CD14-positive monocyte (primary cell): ENCODE measurements around the gene DSC1. TPM values are rescaled to one million over a fixed set of nuclear protein-coding genes. Genes with fewer than 3 reads are reported as not detected.

Experiments
- DNase-seq, 3 donors: peaks; one replicate each; pipeline ENCODE4 v3.0.0-alpha.2; 2011 to 2022
- H2AFZ ChIP-seq: 2 replicates; pipeline ENCODE4 v1.6.0; 2012; ENCODE audit warnings: mild to moderate bottlenecking, low read depth, low read length, inconsistent platforms; ENCODE audit not compliant: insufficient read depth, poor library complexity, severe bottlenecking
- H3K27ac ChIP-seq, 2 donors: 1 replicate in 1 of 2; 2 replicates in 1 of 2; pipeline ENCODE4 v1.5.1; 2012 to 2013; ENCODE audit warnings: low read length in 2 of 2, control low read depth in 1 of 2, inconsistent platforms in 1 of 2, low read depth in 1 of 2, mild to moderate bottlenecking in 1 of 2
- H3K27me3 ChIP-seq, 2 donors: one replicate each; pipeline versions ENCODE4 v1.6.0 to v1.6.1; 2011 to 2013; ENCODE audit warnings: low read length in 2 of 2; ENCODE audit not compliant: control insufficient read depth in 2 of 2, insufficient read depth in 2 of 2
- H3K36me3 ChIP-seq, 2 donors: replicated peaks in 1 of 2; 1 replicate in 1 of 2; 2 replicates in 1 of 2; pipeline versions ENCODE4 v1.5.1 to v1.6.1; 2012 to 2013; ENCODE audit warnings: low read length in 2 of 2, control low read depth in 1 of 2, inconsistent platforms in 1 of 2, mild to moderate bottlenecking in 1 of 2; ENCODE audit not compliant: insufficient read depth in 2 of 2, control insufficient read depth in 1 of 2
- H3K4me1 ChIP-seq, 2 donors: 1 replicate in 1 of 2; 2 replicates in 1 of 2; pipeline versions ENCODE4 v1.5.1 to v1.6.1; 2012 to 2013; ENCODE audit warnings: low read length in 2 of 2, control low read depth in 1 of 2, inconsistent platforms in 1 of 2, mild to moderate bottlenecking in 1 of 2, moderate library complexity in 1 of 2; ENCODE audit not compliant: insufficient read depth in 2 of 2, control insufficient read depth in 1 of 2
- H3K4me2 ChIP-seq: replicated peaks from 2 replicates; pipeline ENCODE3; 2012; ENCODE audit warnings: low read length, moderate library complexity, mild to moderate bottlenecking; ENCODE audit not compliant: poor library complexity, severe bottlenecking; ENCODE audit errors: extremely low read depth
- H3K4me3 ChIP-seq, 3 experiments: fragments of 200-600 bp in 1 of 3; sonication (generic) in 1 of 3; replicated peaks in 1 of 3; 1 replicate in 2 of 3; 2 replicates in 1 of 3; pipeline ENCODE4 v1.5.1; 2011 to 2013; ENCODE audit warnings: low read length in 3 of 3, mild to moderate bottlenecking in 3 of 3, control low read depth in 2 of 3, low read depth in 2 of 3, inconsistent platforms in 1 of 3, moderate library complexity in 1 of 3
- H3K79me2 ChIP-seq: 2 replicates; pipeline ENCODE4 v1.6.0; 2012; ENCODE audit warnings: mild to moderate bottlenecking, control low read depth, inconsistent platforms, low read length, moderate library complexity; ENCODE audit not compliant: insufficient read depth
- H3K9ac ChIP-seq: 2 replicates; pipeline ENCODE4 v1.6.0; 2017; ENCODE audit warnings: low read length, mild to moderate bottlenecking; ENCODE audit not compliant: insufficient read depth, poor library complexity, severe bottlenecking
- H3K9me3 ChIP-seq, 2 donors: replicated peaks in 1 of 2; 1 replicate in 1 of 2; 2 replicates in 1 of 2; pipeline versions ENCODE4 v1.5.1 to v1.6.1; 2012 to 2013; ENCODE audit warnings: low read length in 2 of 2, control low read depth in 1 of 2; ENCODE audit not compliant: control insufficient read depth in 1 of 2, insufficient read depth in 1 of 2
- H4K20me1 ChIP-seq: 2 replicates; pipeline ENCODE4 v1.6.0; 2012; ENCODE audit warnings: mild to moderate bottlenecking, low read length, control low read depth, moderate library complexity; ENCODE audit not compliant: insufficient read depth
- H3K27ac Mint-ChIP-seq, 7 donors: one replicate each; pipeline ENCODE4 v1.8.0; 2020; ENCODE audit warnings: mild to moderate bottlenecking in 7 of 7, mixed read lengths in 7 of 7, moderate library complexity in 6 of 7, inconsistent platforms in 2 of 7
- H3K27me3 Mint-ChIP-seq, 3 donors: one replicate each; pipeline ENCODE4 v1.8.0; 2021 to 2022; ENCODE audit warnings: low read depth in 3 of 3, mild to moderate bottlenecking in 3 of 3, mixed read lengths in 3 of 3, moderate library complexity in 3 of 3, inconsistent platforms in 1 of 3
- H3K36me3 Mint-ChIP-seq, 2 donors: one replicate each; pipeline ENCODE4 v1.8.0; 2020; ENCODE audit warnings: mixed read lengths in 2 of 2, inconsistent platforms in 1 of 2, mild to moderate bottlenecking in 1 of 2
- H3K4me1 Mint-ChIP-seq: one replicate; pipeline ENCODE4 v1.8.0; 2020; ENCODE audit warnings: mild to moderate bottlenecking, mixed read lengths
- H3K4me3 Mint-ChIP-seq, 2 donors: one replicate each; pipeline ENCODE4 v1.8.0; 2020; ENCODE audit warnings: mild to moderate bottlenecking in 2 of 2, mixed read lengths in 2 of 2, moderate library complexity in 1 of 2
- H3K9me3 Mint-ChIP-seq, 7 donors: one replicate each; pipeline ENCODE4 v1.8.0; 2020 to 2022; ENCODE audit warnings: mixed read lengths in 7 of 7, mild to moderate bottlenecking in 6 of 7, moderate library complexity in 6 of 7, inconsistent platforms in 2 of 7
- WGBS: methylation state at CpG from one replicate; pipeline ENCODE4 v1.1.5; 2013; ENCODE audit warnings: missing lambda C conversion rate; ENCODE audit not compliant: insufficient coverage; 5-methylcytosine and 5-hydroxymethylcytosine counted together
- intact Hi-C, 2 donors: fragments of 100-400 bp; cut with micrococcal nuclease; formaldehyde crosslinking; loops; one replicate each; pipeline versions ENCODE4 v1.15.0 to v1.15.1; 2023
- polyA plus RNA-seq, 3 donors: library from polyadenylated mRNA; depleted of rRNA in 1 of 3; unstranded in 2 of 3; stranded (reverse) in 1 of 3; fragments of 300-500 nt in 2 of 3; fragments of >200 nt in 1 of 3; fragmentation: Illumina TruSeq in 2 of 3; gene quantifications; 1 replicate in 2 of 3; 2 replicates in 1 of 3; pipeline ENCODE4 v1.2.3, GENCODE V29; 2012 to 2021
- TF ChIP-seq, protein P1 (sequence below): fragments of 200-600 bp; IDR thresholded peaks from one replicate; pipeline ENCODE4 v1.8.0; 2022; ENCODE audit warnings: antibody characterized with exemption, mild to moderate bottlenecking

Gene DSC1
- polyA plus RNA-seq, 3 donors, result not detected

DNA sequence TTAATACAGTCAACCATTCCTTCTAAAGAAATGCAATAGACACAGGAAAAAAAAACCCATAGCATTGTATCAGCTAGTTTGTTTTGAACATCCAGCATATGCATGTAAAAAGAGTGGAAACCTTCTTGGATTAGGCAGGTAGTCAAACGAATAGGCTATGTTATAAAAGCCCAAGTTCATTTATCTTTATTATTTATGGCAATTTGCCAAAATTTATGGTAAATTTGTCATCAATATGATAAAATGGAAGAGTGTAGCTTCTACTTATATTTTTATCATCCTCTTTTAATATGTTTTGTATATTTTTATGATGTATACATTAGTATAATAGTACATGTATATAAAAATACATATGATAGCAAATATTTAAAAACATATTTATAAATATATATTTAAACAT, 23.9 kb downstream of the DSC1 start:
- no peaks in the 10 kb centered on the region for H3K9me3 Mint-ChIP-seq
- intact Hi-C loops, result no loop called here
- Histone ChIP-seq H3K4me1 (no peaks in the 10 kb centered on the region), H3K27ac (no peak overlapping the region), H3K36me3 (no peaks in the 10 kb centered on the region), H3K4me3 (no peak overlapping the region), H3K4me2 (no peak overlapping the region), H3K79me2 (no peaks in the 10 kb centered on the region), H3K9me3 (no peaks in the 10 kb centered on the region), H2AFZ (no peak overlapping the region), H3K9ac (no peak overlapping the region), H4K20me1 (no peaks in the 10 kb centered on the region), H3K27me3 (no peaks in the 10 kb centered on the region)
- DNase-seq, result no peak
- H3K36me3 Mint-ChIP-seq, result no peaks in the 10 kb centered on the region
- no CpG with 5 or more reads among the region's 1 CpG for WGBS
- TF ChIP-seq, protein P1, sequence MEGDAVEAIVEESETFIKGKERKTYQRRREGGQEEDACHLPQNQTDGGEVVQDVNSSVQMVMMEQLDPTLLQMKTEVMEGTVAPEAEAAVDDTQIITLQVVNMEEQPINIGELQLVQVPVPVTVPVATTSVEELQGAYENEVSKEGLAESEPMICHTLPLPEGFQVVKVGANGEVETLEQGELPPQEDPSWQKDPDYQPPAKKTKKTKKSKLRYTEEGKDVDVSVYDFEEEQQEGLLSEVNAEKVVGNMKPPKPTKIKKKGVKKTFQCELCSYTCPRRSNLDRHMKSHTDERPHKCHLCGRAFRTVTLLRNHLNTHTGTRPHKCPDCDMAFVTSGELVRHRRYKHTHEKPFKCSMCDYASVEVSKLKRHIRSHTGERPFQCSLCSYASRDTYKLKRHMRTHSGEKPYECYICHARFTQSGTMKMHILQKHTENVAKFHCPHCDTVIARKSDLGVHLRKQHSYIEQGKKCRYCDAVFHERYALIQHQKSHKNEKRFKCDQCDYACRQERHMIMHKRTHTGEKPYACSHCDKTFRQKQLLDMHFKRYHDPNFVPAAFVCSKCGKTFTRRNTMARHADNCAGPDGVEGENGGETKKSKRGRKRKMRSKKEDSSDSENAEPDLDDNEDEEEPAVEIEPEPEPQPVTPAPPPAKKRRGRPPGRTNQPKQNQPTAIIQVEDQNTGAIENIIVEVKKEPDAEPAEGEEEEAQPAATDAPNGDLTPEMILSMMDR, result no peak
- H3K27ac Mint-ChIP-seq, result no peak overlapping the region
- H3K4me3 Mint-ChIP-seq, result no peak overlapping the region
- no peaks in the 10 kb centered on the region for H3K4me1 Mint-ChIP-seq
- peaks cover 0 to 2% (median 0%) of the 10 kb centered on the region in 3 donors for H3K27me3 Mint-ChIP-seq

DNA sequence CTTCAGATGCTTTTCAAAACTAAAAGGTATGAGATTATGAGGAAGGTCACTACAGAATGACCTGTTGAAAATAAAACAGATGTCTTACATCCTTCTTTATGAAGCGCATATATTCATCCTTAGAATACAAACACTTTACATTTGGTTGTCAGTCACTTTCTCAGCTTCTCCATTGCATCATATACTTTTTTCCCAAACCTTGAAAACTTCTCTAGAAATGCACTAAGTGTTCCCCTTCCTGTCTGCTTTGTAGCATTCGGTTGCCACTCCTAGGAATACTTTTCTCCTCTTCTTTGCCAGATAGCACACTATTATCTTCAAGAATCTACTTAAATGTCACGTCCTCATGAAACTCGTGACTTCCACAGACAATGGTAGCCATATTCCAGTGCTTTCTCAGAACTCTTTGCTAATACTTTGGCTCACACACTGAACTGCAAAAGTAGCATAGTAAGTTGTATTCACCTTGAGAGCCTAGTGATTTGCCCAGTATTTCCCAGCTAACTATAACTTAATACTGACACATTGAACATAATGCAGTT, 27.6 kb downstream of the DSC1 start:
- H3K4me3 Mint-ChIP-seq, result no peak overlapping the region
- no peaks in the 10 kb centered on the region for H3K9me3 Mint-ChIP-seq
- no peaks in the 10 kb centered on the region for H3K36me3 ChIP-seq
- 100% methylated on average over 1 of the region's 4 CpGs for WGBS
- H3K9me3 ChIP-seq, result no peaks in the 10 kb centered on the region
- no peaks in the 10 kb centered on the region for H3K79me2 ChIP-seq
- H3K4me1 ChIP-seq, result no peaks in the 10 kb centered on the region
- DNase-seq, result no peak
- H3K27me3 Mint-ChIP-seq, result peaks cover 1 to 3% (median 2%) of the 10 kb centered on the region in 3 donors
- no peak overlapping the region for H3K4me2 ChIP-seq
- no peak overlapping the region for H3K27ac ChIP-seq
- H3K4me3 ChIP-seq, result no peak overlapping the region
- H3K27me3 ChIP-seq, result no peaks in the 10 kb centered on the region
- H3K4me1 Mint-ChIP-seq, result no peaks in the 10 kb centered on the region
- H3K36me3 Mint-ChIP-seq, result no peaks in the 10 kb centered on the region
- TF ChIP-seq, protein P1, result no peak
- no peak overlapping the region for H3K9ac ChIP-seq
- no peaks in the 10 kb centered on the region for H4K20me1 ChIP-seq
- intact Hi-C loops, result no loop called here
- no peak overlapping the region for H2AFZ ChIP-seq
- H3K27ac Mint-ChIP-seq, result no peak overlapping the region
